ENCODE measurements around the gene FBXW11.

Gene FBXW11

DNA sequence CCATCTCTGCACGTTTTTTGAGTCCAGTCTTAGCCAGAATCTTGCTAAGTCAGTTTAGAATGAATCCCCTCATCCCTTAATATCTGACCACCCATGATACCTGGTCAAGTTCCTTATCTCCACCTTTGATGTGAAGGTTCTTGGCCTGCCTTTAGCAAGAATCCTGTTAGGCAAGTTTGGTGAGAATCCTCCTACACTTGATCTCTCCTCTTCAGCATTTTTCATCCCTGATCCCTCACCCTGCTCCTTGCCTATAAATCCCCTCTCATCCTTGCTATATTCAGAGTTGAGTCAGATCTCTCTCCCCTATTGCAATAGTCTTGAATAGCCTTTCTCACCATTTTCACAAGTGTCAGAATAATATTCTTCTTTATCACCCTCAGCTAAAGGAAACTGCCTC is 189.8 kb downstream of the FBXW11 start:
- H3K4me3 Mint-ChIP-seq = no peak overlapping the region
- H3K36me3 Mint-ChIP-seq (ENCODE audit: low read depth) = no peaks in the 10 kb centered on the region
- no peaks in the 10 kb centered on the region for H3K4me1 Mint-ChIP-seq (ENCODE audit: low read depth)
- no peak overlapping the region for H3K27ac Mint-ChIP-seq
- no peaks in the 10 kb centered on the region for H3K9me3 Mint-ChIP-seq
- no peaks in the 10 kb centered on the region for H3K27me3 Mint-ChIP-seq (ENCODE audit: low read depth)

GRCh38 chr5:171813813-171814490 is 192.5 kb downstream of the FBXW11 start:
- Mint-ChIP-seq H3K4me3 (no peak overlapping the region), H3K27me3 (ENCODE audit: low read depth) (no peaks in the 10 kb centered on the region), H3K9me3 (no peaks in the 10 kb centered on the region), H3K27ac (no peak overlapping the region), H3K36me3 (ENCODE audit: low read depth) (no peaks in the 10 kb centered on the region), H3K4me1 (ENCODE audit: low read depth) (no peaks in the 10 kb centered on the region)

DNA sequence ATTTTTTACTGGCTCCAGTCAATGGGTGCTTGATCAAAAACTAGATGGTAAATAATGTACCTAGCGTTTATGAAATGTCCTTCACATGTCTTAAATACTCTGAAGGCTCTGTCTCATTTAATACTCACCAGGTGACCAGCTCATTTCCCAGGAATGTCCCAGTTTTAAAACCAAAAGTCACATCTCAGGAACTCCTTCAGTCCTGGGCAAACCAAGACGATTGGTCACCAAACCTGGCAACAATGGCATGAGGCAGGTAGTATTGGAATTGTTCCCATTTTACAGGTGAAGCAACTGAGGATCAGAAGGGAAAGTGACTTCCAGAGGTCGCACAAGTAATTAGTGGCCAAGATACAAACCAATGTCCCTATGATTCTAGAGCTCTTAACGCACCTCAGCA is 193.2 kb downstream of the FBXW11 start:
- no peak overlapping the region for H3K27ac Mint-ChIP-seq

More for the DNA sequence above, 193.2 kb downstream of the FBXW11 start:
- H3K4me1 Mint-ChIP-seq (ENCODE audit: low read depth) = no peaks in the 10 kb centered on the region
- H3K9me3 Mint-ChIP-seq = no peaks in the 10 kb centered on the region
- H3K36me3 Mint-ChIP-seq (ENCODE audit: low read depth) = no peaks in the 10 kb centered on the region
- no peak overlapping the region for H3K4me3 Mint-ChIP-seq
- H3K27me3 Mint-ChIP-seq (ENCODE audit: low read depth) = no peaks in the 10 kb centered on the region

Measured in T-helper 1 cell treated with Interleukin-12 subunit alpha and Interleukin-12 subunit beta and Interleukin-4 antibody, amounts not matched to agents 30 μg/mL and 1 μg/mL, for 36 hours (primary cell).